Measurements from ENCODE around the gene CGNL1. TPM values are rescaled to one million over a fixed set of nuclear protein-coding genes. Genes with fewer than 3 reads are reported as not detected.

Gene CGNL1
- total RNA-seq, 2 experiments from 2014 or later: not detected

DNA sequence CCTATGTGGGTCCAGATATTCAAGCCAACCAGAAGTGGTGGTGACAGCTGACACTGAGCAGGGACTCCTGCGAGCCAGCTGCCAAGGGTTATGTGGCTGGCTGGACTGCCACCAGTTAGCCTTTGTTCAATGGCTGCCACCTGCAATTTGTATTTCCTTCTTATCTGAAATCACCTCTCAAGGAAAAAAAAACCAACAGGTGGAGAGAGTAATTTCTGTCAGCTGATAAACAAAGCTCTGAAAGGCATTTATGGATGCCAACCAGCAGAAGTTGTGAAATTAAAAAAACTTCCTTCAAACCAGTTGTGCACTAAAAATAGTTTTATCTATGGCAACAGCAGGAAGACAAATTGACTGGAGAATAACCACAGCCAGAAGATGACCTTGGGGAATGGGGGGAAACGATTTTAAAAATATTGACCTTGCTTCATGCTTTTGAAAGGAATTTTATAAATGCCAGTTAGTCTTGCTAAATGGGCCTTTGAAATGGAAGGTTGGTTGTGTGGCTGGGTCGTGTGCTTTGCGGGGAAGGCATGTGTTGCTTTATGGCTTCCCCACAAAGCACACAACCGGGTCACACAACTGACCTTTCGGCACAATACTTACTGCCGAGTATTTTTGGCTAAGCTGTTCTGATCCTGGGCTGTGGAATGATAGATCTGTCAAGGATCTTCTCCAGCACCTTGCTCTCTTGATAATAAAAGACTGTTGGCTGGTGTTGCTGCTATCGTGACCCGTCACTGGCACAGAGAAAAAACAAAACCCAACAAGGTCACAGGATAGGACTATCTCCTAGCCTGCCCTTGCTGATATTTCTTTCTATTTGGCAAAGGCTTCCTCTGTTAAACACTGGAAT, 218.9 kb downstream of the CGNL1 start:
- POLR2A ChIA-PET: no interaction called here
- Mint-ChIP-seq H3K4me3 (no peak overlapping the region), H3K27ac (no peak overlapping the region), H3K27me3 (peaks cover 18% of the 10 kb centered on the region), H3K36me3 (no peaks in the 10 kb centered on the region), H3K4me1 (ENCODE audit: low read depth) (peaks cover 5% of the 10 kb centered on the region), H3K9me3 (no peaks in the 10 kb centered on the region)
- no peak for DNase-seq
- CTCF ChIA-PET: no interaction called here
- intact Hi-C loops (cut with micrococcal nuclease): no loop called here

GRCh38 chr15:57596301-57596855, 220.1 kb downstream of the CGNL1 start:
- CTCF ChIA-PET: no interaction called here
- Mint-ChIP-seq H3K27ac (no peak overlapping the region), H3K4me3 (no peak overlapping the region), H3K36me3 (no peaks in the 10 kb centered on the region), H3K9me3 (no peaks in the 10 kb centered on the region), H3K4me1 (ENCODE audit: low read depth) (peaks cover under 1% of the 10 kb centered on the region), H3K27me3 (peaks cover 14% of the 10 kb centered on the region)
- intact Hi-C loops (cut with micrococcal nuclease): no loop called here
- POLR2A ChIA-PET: no interaction called here
- DNase-seq: no peak

GRCh38 chr15:57596978-57597377, 220.7 kb downstream of the CGNL1 start:
- Mint-ChIP-seq H3K36me3 (no peaks in the 10 kb centered on the region), H3K4me3 (no peak overlapping the region), H3K9me3 (no peaks in the 10 kb centered on the region), H3K27ac (no peak overlapping the region), H3K27me3 (peaks cover 14% of the 10 kb centered on the region), H3K4me1 (ENCODE audit: low read depth) (no peaks in the 10 kb centered on the region)
- POLR2A ChIA-PET: no interaction called here
- intact Hi-C loops (cut with micrococcal nuclease): no loop called here
- DNase-seq: no peak
- CTCF ChIA-PET: no interaction called here

- POLR2A ChIA-PET: no interaction called here
- CTCF ChIA-PET: no interaction called here
- Mint-ChIP-seq H3K9me3 (no peaks in the 10 kb centered on the region), H3K4me1 (ENCODE audit: low read depth) (no peaks in the 10 kb centered on the region), H3K27ac (no peak overlapping the region), H3K4me3 (no peak overlapping the region), H3K36me3 (no peaks in the 10 kb centered on the region), H3K27me3 (peaks cover 14% of the 10 kb centered on the region)
- intact Hi-C loops (cut with micrococcal nuclease): no loop called here
- no peak for DNase-seq
These were observed 221.1 kb downstream of the CGNL1 start for GRCh38 chr15:57597431-57597830.

DNA sequence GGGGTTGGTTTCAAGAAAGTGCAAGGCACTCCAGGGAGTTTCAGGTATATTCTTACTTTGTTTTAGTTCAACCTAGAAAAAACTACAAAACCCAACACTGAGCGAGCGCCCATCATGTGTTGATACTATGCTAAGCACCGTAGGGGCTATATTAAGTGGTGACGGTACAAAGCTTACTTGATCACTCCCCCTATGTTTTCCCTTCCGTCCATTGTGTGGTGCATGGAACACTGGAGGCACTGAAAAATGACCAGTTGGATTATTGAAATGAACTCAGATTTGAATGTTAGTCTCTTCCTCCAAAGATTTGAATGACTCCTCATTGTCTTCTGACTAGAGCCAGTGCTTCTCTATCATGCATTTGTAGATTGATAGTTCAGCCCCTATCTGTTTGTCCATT, 222.0 kb downstream of the CGNL1 start:
- no peaks in the 10 kb centered on the region for H3K4me1 Mint-ChIP-seq (ENCODE audit: low read depth)
- intact Hi-C loops (cut with micrococcal nuclease): no loop called here
- no peak for DNase-seq
- H3K27me3 Mint-ChIP-seq: peaks cover 10% of the 10 kb centered on the region
- no peak overlapping the region for H3K4me3 Mint-ChIP-seq
- H3K36me3 Mint-ChIP-seq: no peaks in the 10 kb centered on the region
- H3K27ac Mint-ChIP-seq: no peak overlapping the region
- CTCF ChIA-PET: interaction anchor here (1.1 to 1.3 kb wide), 2 partner anchors 38 to 57 kb away, joined by 3 to 5 read pairs; no protein-coding TSS in a partner anchor
- POLR2A ChIA-PET: no interaction called here
- H3K9me3 Mint-ChIP-seq: no peaks in the 10 kb centered on the region

GRCh38 chr15:57599296-57599810, 223.0 kb downstream of the CGNL1 start:
- no peak overlapping the region for H3K4me3 Mint-ChIP-seq
- ChIA-PET POLR2A (no interaction called here), CTCF (interaction anchor here (0.6 to 1.3 kb wide), 4 partner anchors 39 to 134 kb away, joined by 3 to 5 read pairs (median 3); no protein-coding TSS in a partner anchor)
- no peaks in the 10 kb centered on the region for H3K4me1 Mint-ChIP-seq (ENCODE audit: low read depth)
- intact Hi-C loops (cut with micrococcal nuclease): no loop called here
- H3K36me3 Mint-ChIP-seq: no peaks in the 10 kb centered on the region
- H3K9me3 Mint-ChIP-seq: no peaks in the 10 kb centered on the region
- peaks cover 6% of the 10 kb centered on the region for H3K27me3 Mint-ChIP-seq
- H3K27ac Mint-ChIP-seq: no peak overlapping the region
- DNase-seq: no peak

DNA sequence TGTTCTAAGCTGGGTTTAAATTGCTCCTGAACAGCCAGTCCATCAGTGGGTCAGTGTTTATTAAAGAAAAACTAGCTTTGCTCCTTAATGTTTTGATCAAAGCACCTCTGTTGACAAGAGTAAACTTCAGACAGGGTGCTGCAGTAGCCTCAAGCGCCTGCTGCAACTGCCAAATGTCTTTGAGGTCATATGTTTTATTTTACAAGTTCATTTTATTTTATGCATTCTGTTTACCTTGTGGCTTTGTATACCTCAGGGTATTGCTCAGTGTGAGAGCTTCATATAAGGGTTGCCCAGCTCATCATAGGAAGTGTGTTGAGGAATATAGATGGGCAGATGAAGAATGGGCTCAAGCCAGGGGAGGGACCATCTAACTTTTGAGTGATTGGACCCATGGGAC, 223.9 kb downstream of the CGNL1 start:
- POLR2A ChIA-PET: no interaction called here
- intact Hi-C loops (cut with micrococcal nuclease): no loop called here
- no peak for DNase-seq
- no peak overlapping the region for H3K4me3 Mint-ChIP-seq
- CTCF ChIA-PET: interaction anchor here (0.6 to 0.9 kb wide), 2 partner anchors 44 to 133 kb away, joined by 3 read pairs; no protein-coding TSS in a partner anchor
- H3K4me1 Mint-ChIP-seq (ENCODE audit: low read depth): no peaks in the 10 kb centered on the region
- peaks cover 8% of the 10 kb centered on the region for H3K27me3 Mint-ChIP-seq
- H3K36me3 Mint-ChIP-seq: no peaks in the 10 kb centered on the region
- no peaks in the 10 kb centered on the region for H3K9me3 Mint-ChIP-seq
- no peak overlapping the region for H3K27ac Mint-ChIP-seq

Other genes starting within 250 kb of the CGNL1 start
- gene MYZAP, start 215.4 kb downstream of the CGNL1 start, total RNA-seq: under 1 TPM; 0.55 to 0.63 TPM